K562 treated with DMSO at 1 percent for 4 hours (cell line): Measurements from ENCODE around the gene SCRN1. TPM values are rescaled to one million over a fixed set of nuclear protein-coding genes. Genes with fewer than 3 reads are reported as not detected.

Source experiments
- total RNA-seq: library from RNA; unstranded; fragments of 300-600 nt; gene quantifications from 2 replicates; pipeline ENCODE4 v1.2.3, GENCODE V29; 2022; ENCODE audit not compliant: insufficient read depth

SCRN1 gene
- total RNA-seq, result 0.13 and 0.29 TPM in 2 replicates

GRCh38 chr7:29989257-29989995 lies at the start of gene SCRN1:
Gene SCRN1, minus strand, starts transcription at chr7:29989801. Its CDS starts 20,734 bp downstream, at chr7:29969067.

DNA sequence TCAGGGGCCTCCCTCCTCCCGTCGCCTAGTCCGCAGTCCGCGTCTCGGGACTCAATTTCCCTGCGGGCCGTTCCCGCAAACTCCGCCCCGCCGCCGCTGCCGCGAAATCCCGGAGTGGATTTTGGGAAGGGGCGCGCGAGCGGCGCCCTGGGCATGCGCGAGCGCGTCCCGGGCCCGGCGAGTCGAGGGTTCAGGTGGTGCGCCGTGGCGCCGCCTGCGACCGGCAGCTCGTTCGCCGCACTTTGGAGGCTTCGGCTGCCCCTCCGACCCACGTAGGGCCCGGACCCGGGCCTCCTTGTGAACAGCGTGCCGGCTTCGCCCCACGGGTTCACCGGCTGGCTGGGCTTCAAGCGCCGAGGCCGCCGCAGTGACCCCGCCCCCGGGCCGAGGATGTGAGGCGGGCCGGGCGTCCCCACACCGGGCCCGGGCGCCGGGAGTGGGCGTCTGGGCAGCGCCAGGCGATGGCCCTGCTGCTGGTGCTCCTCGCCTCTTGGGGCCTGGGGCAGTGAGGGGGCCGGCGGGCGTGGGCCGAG lies 38.7 kb upstream of the SCRN1 start, which contains the start of gene PLEKHA8:
Gene PLEKHA8 (plus strand): TSS at position 197 of the 533 bp plus-strand sequence. CDS start 351 bp downstream, outside the sequence.

GRCh38 chr7:30026229-30027064 lies 36.8 kb upstream of the SCRN1 start, which contains the start of gene FKBP14:
Gene FKBP14, minus strand, starts transcription at chr7:30026702. Its CDS starts 194 bp downstream, at chr7:30026508.

Other genes starting within 250 kb of the SCRN1 start
- 0.37 and 0.67 TPM in 2 replicates for gene WIPF3, start 183.3 kb downstream of the SCRN1 start, total RNA-seq
- gene FKBP14, start 36.9 kb upstream of the SCRN1 start, total RNA-seq, result 7.0 and 11.0 TPM in 2 replicates
- 4.9 and 6.5 TPM in 2 replicates for gene PLEKHA8, start 38.6 kb upstream of the SCRN1 start, total RNA-seq
- gene MTURN, start 145.2 kb upstream of the SCRN1 start, total RNA-seq, result 3.8 and 5.8 TPM in 2 replicates